Hematopoietic multipotent progenitor cell treated with erythropoietin and hydrocortisone succinate and interleukin-3 and kit ligand, for 8 days (in vitro differentiated cells): Measurements from ENCODE around the gene CELF4.

Source experiments
- DNase-seq: peaks from one replicate; pipeline ENCODE4 v3.0.0-alpha.2; 2015

The CELF4 gene

DNA sequence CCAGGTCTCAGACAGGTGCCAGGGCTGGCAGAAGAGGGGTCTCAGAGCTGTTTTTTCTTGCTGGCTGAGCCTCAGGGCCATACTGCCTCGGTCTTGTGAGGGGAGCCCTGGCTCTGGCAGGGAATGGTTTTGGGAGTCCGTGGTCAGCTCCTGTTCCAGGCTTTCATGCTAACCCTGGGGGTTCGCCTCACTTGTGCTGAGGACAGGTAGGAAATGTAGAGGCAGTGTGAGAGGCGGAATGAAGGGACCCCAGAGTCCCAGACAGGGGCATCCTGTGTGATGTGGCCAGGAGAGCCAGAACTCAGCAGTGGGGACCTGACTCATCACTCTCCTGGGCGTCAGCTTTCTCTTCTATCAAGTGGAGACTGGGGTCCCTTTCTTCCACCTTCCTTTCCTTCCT lies 5.7 kb upstream of the CELF4 start:
- no peak for DNase-seq

DNA sequence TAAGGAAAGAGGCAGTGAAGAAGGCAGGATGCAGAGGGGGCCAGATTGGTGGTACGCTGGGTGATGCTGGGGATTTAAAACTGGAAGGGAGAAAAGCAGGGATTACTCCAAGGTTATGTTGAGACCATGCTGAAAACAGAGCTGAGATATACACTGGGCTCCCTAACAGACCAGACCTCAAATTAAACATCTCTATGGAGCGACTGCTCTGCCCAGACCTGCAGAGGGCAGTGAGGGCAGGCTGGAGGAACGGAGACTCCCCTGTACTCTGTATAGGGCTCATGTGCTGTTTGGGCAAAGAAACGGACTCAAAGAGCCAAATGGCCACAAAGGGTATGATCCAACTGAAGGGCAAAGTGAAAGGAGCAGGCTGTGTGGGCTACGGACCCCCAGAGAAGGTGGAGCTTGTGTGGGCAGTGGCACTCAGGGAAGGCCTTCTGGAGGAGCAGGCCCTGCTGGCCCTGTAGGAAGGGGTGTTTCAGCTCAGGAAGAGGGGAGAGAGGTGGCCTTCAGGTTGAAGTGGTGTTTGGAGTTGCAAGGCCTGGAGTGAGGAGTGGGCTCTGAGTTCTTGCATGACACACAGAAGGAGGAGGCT lies 4.8 kb upstream of the CELF4 start:
- no peak for DNase-seq

DNA sequence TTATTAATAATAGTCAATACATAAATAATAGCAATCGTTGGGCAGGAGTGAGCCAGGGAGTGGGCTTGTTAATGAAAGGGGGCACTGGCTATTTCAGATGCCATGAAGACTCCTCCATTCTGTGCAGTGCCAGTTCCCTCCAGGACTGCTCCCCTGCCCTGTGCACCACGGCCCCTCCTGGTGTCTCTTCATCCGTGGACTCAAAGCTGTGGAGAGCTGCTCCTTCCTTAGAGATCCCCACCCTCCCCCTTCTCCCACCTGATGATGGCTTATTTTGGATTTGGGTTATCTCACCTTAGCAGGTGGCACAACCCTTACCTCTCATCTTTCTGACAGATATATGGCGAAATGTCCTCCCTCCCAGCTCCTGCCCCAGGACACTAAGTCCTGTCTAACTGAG lies 3.1 kb upstream of the CELF4 start:
- no peak for DNase-seq

DNA sequence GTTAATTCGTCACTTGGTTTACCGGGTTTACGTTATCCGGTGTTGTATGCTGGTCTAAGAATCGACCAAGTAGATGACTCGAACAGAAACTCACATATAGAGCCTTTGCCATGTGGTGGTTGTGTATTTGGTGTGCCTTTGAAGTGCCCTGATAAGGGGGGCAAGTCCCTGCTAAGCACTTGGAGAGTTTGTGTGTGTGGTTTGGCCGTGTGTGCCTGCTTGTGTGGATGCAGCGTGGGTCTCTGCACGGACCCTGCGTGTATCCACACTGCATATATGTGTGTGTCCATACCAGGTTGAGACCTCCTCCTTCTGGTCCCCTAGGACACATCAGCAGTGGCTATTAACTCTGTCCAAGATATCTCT lies 2.4 kb upstream of the CELF4 start:
- no peak for DNase-seq

DNA sequence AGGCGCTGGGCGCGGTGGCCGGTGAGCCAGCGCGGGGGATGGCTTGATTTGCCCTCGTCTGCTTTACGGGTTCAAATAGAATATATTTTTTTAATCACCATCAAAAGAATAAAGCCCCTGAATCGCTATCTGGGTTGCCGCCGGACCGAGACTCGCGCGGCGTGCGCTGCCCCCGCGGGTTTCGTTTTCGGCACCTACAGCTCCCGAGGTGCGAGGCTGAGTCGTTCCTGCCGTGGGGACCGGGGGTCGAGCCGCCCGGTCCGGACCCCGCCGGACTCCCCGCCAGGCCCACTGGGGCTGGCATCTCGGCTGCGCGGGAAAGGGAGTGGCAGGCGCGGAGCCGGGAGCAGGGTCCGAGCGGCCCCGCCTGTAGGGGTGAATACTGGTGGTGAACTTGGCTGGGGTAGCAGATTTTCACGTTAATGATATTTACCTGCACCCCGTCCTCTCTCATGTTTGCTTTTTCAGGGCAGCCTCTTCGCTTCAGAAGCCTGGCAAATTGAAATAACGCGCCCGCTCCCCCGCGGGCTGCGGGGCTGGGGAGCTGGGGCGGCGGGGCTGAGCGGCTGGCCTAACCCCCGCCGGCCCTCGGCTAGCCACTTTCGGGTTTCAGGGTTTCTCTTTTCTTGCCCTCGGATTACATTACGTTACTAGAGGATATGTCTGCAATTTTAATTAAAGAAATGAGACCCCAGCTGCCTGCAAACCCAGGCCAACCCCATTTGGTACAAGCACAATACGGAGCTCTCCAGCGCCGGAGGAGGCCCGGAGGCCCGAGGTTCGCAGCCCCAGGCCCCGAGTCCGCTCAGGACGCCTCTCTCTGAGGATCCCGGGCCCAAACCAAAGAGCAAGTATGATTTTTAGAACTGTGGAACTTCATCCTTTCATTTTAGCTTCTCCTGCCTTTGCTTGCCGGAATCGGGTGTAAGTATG lies 1.7 kb upstream of the CELF4 start:
- no peak for DNase-seq

DNA sequence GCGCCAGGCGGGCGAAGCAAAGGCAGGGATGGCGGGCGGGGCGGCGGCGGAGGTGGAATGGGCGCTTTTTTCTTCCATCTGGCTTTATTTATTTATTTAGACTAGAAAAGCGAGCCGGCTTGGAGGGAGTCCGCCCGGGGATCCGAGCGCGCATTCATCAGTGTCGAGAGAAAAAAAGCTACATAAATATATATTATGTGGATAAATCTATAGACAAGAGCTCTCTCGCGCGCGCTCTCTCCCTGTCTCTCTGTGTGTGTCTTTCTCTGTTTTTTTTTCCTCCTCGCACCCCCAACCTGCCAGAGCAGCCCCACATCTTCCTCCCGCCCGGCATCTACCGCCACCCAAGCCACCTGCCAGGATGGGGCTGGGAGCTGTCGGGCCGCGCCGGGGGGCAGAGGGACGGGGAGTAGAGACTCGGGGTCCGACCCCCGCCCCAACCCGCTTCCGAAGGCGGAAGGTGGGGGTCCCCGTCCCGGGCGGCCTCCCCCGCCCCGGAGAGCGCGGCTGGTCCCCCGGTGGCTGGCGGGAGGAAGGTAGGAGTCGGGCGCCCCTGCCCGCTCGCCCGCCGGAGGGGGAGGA lies 972 bp upstream of the CELF4 start:
- DNase-seq, result no peak

DNA sequence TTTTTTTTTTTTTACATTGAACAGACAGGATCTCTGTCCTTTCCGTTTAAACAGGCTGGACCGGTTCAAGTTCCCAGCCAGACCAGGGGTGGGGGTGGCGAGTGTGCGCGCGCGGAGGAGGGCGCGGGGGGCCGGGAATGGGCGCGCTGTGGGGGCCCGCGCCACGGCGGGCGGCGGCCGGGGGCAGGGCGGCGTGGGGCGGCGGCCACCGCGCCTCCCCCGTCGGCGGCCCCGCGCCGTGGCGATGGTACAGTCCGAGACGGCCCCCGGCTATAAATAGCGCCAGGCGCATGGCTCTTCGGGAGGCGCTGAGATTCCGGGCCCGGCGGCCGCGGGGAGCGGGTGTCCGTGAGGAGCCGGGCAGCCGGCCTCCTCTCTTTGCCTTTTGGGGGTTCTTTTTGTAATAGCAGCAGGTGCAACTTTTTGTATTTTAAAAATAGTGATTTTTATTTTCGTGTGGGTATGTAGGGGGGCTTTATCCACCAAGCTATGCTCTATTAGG lies 430 bp upstream of the CELF4 start:
- no peak for DNase-seq

DNA sequence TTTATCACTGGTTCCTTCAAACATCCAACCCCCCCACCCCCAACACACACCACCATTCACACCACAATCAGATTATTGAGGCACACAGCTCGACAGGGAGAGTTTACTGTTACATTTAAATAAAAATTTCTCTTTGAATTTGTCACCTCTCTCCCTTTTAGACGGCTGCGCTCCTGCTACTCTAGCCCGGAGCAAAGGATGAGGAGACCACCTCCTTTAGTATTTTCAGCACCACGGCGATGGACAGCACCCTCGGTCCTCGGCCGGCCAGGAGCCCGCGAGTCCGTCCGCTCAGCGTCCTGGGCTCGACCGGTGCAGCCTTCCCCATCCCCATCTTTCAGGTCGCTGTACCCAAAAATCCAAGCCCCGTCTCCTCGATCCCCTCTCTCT lies 892 bp downstream of the CELF4 start:
- peak; percentile 4 for DNase-seq

DNA sequence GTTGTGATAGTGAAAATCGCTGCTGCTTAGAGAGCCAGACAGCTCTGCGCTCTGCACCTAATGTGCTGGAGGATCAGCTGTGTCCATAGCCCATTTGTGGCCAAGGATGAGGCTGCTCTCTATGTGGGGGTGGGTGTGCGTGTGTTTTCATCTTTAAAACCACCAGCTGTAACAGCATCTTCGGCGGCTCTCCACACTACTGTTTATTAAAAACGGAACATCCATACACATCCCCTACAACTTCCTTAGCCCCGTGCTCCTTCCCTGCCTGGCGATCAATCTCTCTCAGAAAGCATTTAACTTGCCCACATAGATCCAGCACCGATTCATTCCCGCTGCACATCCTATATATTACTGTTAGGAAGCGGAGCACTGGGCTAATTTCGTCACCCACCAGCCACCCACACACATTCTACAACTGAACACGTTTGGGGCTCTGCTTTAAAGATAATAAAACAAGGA lies 1.6 kb downstream of the CELF4 start:
- DNase-seq, result no peak

DNA sequence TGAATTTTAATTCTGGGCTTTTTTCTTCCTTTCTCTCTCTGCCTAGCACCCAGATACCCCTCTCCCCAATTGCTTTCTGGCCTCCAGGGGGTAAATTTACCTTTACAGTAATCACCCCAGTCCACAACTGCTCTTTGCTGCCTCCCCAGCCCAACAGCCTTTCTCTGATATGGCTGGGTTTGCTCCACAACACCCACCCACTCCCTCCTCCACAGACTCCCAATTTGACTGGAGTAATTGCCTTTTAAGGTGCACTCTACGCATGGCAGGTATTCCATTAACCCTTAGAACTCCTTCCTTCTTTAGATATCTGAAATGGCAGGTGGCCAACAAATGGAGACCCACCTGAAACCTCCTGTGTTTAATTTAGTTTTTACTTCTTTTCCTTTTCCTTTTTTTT lies 3.6 kb downstream of the CELF4 start:
- no peak for DNase-seq

DNA sequence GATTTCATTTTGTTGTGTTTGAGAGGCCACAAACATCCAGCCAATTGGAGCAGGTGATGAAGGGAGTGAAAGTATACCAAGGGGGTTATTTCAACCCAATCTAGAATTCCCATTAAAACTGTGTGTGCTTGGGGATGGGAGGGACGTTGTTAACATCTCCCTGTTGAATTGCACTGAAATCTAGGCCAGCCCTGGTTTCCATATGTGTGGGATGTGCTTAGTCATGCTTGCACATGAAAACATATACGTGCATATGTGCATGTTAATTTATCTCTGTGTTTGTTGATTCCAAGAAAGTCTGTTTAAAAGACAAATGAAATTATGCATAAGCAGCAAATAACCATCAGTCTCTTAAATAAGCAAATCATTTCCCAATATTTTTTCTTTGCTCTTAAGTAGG lies 5.6 kb downstream of the CELF4 start:
- no peak for DNase-seq

DNA sequence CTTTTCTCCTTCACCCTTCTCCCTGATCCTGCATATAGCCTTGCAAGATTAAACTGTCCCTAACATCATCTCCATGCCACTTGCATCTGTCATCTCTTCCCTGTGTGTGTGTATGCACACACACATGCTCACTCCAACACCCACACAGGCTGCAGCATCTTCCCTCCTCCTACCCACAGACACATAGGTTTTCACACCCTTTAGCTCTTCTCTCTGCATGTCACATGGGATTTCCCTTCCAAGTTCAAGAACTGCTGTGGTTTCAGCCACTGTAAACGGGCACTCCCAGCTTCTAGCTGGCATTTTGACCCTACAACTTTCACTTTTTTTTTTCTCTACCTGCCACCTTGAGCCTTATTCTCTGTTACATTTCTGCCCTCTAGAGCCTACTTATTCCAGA lies 6.4 kb downstream of the CELF4 start:
- no peak for DNase-seq

DNA sequence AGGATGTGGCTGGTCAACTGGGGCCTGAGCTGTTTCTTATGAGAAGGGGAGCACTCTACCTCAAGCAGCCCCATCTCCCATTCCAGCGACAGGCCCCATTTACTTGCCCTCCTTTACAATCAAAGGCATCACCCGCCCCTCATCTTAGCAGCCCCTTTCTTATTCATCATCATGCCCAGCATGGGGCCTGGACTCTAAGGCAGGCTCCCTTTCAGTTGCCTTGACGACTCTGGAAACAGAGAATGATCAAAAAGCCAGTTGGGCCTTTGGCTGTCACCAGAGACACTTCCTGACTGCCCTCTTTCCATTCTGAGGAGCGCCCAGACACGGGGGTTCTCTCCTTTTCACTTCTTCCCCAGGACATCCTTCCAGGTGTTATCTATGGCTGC lies 11.2 kb downstream of the CELF4 start:
- no peak for DNase-seq

DNA sequence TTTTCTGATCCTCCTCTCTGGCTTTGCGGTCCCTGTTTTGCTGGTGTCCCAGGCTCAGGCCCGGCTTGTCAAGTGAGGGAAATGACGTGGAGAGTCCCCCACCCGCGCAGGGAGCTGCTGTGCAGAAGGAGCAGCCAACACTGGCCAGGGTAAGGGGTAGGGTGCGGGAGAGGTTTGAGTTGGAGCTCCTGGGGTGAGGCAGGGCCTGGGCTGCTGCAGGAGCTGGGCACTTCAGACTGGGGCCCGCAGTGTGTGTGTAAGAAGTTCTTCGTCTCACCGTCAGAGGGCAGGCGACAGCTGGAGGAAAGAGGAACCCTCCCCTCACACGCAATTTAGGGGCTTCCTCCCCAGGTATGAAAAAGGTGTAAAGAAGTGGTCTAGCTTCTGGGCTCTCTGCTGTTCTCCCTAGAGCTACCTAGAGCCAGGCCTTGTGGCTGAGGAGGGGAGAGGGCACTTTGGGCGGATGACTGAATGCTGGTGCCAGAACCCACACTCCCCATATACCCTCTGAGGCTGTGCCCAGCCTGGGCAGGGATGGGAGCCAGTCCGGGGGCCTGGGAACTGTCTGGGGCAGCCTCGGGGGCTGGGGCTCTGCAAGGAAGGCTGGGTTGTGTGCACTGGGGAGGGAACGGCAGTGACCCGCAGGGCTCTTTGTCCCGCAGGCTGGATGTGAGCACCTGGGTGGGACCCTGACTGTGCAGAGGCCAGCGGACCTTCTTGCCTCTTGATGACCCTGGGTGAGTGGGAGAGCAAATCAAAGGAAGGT lies 11.8 kb downstream of the CELF4 start:
- peak; percentile 5 for DNase-seq

DNA sequence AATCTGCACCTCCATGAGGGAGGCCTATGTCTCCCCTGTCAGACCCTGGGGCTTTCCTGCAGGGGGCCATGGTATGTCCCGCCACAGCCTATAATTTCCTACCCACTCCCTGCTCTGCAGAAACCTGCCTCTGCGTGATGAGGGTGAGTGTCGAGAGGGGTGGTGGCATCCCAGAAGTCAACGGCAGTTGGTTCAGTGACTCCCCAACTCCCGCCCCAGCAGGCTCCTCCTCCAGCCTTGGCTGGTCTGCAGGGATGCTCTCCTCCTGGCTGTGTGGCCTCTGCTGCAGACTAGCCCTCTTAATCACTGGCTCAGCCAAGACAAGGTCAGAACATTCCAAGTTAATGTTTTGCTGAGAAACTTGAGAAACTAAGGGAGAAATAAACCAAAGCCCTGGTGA lies 13.3 kb downstream of the CELF4 start:
- no peak for DNase-seq

DNA sequence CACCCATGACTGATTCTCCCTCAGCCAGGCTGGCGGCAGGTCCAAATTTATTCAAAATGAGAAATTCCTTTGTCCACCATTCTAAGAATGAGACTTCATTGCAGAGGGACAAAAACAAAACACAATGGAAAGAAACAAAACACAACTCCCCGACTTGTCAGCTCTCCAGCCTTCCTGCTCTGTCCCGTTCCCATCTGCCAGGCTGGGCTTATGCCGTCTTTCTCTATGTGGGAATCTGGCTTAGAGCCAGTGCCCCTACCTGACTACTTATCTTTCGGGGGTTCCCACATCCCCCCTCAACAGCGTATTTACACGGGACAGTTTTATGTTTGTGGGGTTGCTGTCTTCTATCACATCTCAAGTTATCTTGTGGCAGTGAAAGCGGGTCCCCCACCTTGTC lies 13.8 kb downstream of the CELF4 start:
- no peak for DNase-seq

DNA sequence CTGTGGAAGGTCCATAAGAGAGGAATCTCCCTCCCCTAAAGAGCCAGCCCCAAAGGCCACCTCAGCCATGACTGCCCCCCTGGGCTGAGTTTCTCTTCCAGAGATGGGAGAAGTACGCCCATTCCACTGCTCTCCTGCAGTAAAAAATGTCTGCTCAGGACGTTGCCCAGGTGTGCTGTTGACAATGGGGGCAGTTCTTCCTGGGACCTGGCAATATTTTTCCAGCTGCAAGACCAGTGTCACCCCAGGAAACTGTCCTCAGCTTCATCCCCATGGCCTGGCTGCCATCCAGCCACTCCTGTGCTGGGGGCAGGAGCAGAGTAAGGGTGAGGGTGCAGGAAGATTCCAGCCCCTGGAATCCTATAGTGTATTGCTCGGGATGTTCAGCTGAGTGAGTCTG lies 14.3 kb downstream of the CELF4 start:
- DNase-seq, result no peak

DNA sequence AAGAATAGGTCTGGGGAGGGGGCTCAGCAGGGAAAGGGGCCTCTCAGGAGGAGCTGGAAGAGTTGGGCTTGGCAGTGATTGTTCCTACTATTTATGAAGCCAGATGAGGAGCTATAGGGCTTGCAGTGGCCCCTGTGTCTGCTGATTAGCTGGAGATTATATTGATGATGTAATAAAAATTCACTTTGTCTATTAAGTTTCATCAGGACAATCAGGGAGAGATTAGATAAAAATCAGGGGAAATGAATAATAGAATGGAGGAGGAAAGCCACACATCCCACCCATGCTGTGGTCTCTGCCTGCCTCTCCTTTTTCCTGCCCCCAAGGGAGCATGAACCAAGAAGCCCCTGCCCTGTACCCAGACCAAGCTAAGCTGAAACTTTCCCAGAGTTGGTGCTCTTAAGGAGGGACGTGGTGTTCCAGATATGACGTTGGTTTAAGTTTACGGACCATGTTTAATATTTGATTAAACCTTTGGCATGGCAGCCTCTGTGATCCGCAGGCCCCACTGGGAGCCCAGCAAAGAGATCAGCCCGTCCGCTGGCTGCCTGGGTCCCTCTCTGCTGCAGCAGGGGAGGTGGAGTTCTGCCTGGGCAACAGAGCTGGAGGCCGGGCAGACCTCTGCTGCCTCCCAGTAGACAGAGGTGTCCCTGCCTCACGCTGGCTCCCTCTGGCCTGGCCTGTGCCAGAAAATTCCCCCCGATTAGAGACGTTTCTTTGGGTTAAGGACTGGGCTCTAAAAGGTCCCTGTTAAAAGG lies 15.3 kb downstream of the CELF4 start:
- DNase-seq, result no peak

DNA sequence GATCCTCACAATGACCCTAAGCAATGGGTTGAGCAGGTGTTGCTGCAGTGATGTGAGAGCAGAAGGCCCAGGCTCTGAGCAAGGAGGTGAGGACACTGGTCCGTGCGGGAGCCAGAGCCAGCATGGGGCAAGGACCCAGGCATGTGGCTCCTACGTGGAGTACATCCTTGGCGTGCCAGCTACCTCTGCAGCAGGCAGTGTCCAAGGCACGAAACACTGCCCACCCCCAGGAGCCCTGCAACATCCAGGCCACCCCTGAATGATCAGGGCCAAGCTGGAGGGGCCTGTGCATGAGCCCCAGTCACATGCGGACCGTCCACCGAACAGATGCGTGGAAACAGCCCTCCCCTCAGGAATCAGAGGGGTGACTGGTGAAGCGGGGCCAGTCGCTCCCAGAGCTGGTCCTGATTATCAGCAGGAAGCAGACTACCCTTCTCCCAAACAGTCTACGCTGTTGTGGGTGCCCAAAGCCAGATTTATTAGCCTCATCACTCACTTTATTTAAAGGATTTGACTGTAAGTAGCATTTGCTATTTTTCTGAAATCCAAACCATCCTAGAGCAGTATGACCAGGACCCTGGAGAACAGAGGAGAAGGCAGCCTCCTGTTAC lies 16.8 kb downstream of the CELF4 start:
- no peak for DNase-seq

DNA sequence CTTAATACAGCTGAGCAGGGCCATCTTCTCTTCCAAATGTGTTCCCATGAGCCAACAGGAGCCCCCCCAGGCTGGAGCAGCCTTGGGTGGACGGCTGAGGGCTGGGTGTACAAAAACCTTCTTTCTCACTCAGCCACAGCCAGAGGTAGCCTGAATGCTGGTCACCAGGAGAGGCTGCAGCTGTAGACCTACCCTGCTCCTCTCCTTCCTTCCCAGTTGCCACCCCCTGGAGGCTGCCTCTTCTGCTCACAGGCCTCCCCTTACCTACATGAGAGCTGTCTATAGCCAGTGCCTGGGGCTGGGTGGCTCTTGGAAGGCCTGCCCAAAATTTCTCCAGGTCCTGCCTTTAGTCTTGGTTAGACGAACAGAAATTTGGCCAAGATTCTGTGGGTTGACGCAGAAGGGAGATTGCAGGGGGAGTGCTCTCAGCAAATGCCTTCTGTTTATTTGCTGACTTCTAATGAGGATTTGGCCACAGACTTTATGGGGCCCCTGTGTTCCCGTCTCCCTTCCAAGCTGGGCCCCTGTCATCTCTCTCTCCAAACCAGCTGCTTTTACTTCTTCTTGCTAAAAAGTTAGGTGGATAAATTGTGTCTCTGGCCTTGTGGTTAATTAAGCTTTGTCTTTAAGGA lies 18.3 kb downstream of the CELF4 start:
- no peak for DNase-seq

DNA sequence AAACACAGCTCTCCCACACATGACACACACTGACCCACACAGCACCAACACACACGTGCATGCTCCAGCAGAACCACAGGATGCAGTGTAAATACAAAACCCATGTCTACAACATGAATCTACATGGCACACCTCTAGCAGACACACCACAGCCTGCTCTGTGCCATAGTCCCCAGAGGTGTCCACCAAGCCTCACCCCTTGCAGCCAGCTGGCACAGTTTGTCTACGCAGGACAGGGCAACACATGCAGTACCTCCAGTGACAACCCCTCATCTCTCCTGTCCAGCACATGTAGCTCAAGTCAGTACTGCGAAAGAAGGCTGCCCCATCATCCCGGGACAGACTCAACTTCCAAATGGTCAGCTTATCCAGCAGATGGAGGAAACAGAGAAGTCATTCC lies 18.9 kb downstream of the CELF4 start:
- no peak for DNase-seq

DNA sequence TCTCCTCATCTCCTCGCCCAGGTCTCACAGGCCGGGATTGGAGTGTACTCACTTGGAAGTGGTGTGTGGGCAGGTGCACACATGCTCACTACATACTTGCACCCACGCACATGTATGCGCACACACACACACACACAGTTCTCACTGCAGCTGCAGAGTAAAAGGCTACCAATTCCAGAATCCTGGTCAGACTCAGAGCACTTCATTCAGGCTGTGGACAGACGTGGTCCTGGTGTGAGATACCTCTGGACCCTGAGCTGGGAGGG lies 19.4 kb downstream of the CELF4 start:
- DNase-seq, result no peak
